Stimulated activated CD8-positive, alpha-beta memory T cell treated with anti-CD3 and anti-CD28 coated beads, Interleukin-4, amount 100 ng/mL, for 24 hours (primary cell): ENCODE data around the gene HOXC12.

Experiments used
- DNase-seq: peaks from one replicate; pipeline ENCODE4 v3.0.0-alpha.2; 2020; ENCODE audit warnings: low read depth

Gene HOXC12

DNA sequence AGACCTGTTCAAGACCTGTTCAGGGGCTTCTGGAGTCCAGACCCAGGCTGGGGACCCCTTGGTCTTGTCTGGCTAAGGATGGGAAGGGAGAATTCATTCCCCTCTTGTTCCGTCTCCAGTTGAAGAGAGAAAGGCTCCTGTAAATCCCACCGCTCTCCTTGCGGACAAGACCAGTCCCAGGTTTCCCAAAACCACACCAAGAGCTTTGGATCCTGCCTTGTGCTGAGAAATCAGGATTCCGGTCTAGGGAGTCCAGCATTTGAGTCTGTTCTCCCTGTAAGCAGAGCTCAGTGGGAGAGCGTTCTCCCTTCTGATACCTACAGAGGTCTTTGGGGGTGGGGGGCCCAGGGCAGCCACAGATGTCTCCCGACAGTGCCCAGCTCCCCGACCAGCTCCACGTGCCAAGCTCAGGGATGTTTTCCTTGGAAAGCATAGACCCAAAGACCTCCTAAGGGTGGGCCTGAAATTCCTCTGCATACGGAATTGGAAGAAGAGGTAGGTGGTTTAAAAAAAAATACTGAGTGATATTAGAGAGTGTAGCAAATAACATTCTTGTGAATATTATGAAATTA, 14.2 kb upstream of the HOXC12 start:
- DNase-seq = no peak

DNA sequence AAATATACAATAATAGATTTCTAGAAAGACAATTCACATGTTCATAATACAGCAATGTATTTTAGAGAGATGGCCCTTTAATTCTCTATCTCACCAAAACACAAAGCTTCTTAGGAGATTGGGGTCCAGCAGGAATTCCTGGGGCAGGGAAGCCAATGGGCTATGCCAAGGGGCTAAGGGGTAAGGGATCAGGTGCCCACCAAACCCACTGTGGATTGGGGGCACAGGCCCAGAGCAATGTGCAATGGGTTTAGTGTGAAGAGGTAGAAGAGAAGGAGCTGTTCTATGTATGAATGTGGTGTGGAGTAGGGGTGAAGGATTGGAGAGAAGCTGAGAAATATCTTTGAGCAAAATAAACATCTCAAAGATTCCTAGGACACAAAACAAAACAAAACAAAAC, 13.5 kb upstream of the HOXC12 start:
- no peak for DNase-seq

GRCh38 chr12:53941750-53942149, 13.0 kb upstream of the HOXC12 start:
- no peak for DNase-seq

DNA sequence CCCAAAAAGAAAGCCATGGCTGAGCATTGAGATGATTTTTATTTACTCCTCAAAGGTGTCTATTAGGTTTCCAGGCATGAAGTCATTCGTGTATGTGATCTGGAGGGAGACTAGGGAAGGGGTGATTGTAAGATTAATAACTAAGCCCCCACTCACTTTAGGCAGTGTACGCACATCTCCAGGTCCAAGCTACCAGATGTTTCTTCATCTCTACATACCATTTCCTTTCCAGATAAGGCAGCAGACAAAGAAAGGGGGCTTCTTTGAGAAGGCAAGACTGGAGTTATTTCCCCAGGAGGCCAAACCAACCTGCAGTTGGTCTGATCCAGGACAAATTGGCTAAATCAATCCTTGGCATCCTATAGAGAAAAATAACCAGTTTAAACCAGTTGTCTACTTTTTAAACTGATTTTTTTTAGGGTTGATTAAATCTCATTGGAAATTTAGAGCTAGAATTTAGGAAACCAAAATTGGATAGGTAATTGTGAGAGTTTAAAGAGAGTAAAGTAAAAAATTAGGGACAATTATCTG, 12.2 kb upstream of the HOXC12 start:
- no peak for DNase-seq

DNA sequence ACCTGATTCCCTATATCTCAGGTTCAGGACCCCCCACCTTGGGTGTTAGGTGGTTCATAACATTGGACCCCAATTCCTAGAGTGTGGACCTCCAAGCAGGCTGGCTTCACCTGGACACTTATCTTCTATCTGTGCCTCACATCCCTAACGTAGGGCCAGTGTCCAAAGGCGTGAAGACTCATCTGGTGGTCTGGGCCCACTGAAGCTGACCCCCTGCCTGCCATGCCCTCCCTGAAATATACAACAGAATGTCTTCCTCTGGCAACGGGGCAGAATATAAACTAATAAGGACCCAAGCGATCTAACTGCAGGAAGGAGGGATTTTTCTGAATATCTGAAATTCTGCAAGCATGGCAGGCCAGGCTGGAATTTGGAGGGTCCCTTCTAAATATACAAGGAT, 10.5 kb upstream of the HOXC12 start:
- no peak for DNase-seq

- DNase-seq = no peak
Observed at GRCh38 chr12:53944907-53945847, 9.5 kb upstream of the HOXC12 start.

DNA sequence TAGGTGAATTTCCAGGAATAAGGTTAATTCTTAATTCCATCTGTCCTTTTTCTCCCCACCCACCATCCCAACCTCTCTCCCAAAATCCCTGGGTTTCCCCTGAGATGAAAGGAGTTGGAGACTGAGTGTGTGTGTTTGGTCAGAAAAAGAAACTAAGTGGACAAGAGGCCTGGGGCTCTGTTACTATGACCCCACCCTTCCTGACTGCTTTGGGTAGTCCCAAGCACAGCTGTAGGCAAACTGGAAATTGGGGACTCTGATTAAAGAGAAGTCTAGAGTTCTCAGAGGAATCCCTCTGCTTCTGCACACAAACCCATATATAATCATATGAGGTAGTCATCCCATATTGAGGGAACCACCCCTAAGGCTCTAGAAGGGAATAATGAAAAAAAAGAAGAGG, 7.0 kb upstream of the HOXC12 start:
- DNase-seq = no peak

- no peak for DNase-seq
Observed at GRCh38 chr12:53948650-53949593, 5.8 kb upstream of the HOXC12 start.

- no peak for DNase-seq
Observed at GRCh38 chr12:53949631-53950436, 4.9 kb upstream of the HOXC12 start.

DNA sequence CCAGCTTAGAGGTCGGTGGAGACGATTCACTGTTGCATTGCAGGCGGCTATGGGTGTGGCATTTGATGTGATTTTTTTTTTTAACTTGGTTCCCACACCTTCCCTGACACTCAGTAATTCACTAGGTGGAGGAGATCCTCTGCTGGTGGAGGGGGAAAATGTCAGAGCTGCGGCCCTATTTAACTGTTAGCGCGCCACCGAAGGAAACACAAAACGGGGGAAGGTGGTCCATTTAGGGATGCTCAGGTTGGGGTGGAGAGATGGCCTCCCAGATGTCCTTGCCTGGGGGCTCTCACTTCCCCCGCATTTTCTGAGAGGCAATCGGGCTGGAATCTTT, 4.3 kb upstream of the HOXC12 start:
- DNase-seq = no peak

- no peak for DNase-seq
Observed at GRCh38 chr12:53950789-53951576, 3.7 kb upstream of the HOXC12 start.

GRCh38 chr12:53951577-53952334, 2.9 kb upstream of the HOXC12 start:
- no peak for DNase-seq

GRCh38 chr12:53952335-53952694, 2.4 kb upstream of the HOXC12 start:
- DNase-seq = no peak

DNA sequence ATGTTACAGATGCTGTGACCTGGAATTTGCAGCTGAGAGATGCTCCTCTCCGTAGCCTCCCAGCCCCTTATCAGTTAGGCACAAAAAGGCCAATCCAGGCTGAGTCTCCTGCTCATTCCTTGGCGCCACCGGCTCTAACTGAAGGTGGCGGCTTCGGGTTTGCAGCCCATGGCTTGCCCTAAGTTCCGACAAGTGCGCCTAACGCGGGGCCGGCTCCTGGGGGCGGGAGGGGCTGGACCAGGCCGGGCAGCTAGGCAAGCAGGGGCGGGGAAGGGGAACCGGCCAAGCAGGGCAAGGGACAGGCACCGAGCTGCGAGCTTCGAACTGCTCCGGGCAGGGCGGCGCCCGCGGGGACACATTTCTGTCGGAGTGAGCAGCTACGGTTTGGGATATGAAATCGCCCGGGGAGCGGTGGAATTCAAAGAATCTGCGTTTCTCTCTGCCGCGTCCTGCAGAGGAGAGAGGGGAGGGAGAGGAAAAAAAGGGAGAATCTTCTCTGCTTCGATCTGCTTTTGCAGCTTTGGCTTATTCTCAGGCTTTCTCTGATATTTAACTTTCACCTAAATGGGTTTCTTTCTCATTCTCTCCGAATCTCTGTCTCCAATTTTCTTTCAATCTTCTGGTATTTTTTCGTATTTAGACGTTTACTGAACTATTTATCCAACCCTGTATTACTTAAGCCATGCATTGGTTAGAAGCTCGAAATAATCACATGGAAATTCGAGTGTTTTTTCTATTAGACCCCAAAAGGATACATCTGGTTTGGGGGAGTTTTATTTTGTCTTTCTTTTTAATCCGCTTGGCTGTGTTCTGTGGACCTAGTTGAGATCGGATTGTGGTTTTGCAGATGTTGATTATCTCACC, 1.6 kb upstream of the HOXC12 start:
- no peak for DNase-seq

- no peak for DNase-seq
Observed at GRCh38 chr12:53953831-53954693, 641 bp upstream of the HOXC12 start.

GRCh38 chr12:53955036-53955775, 503 bp downstream of the HOXC12 start:
- no peak for DNase-seq

DNA sequence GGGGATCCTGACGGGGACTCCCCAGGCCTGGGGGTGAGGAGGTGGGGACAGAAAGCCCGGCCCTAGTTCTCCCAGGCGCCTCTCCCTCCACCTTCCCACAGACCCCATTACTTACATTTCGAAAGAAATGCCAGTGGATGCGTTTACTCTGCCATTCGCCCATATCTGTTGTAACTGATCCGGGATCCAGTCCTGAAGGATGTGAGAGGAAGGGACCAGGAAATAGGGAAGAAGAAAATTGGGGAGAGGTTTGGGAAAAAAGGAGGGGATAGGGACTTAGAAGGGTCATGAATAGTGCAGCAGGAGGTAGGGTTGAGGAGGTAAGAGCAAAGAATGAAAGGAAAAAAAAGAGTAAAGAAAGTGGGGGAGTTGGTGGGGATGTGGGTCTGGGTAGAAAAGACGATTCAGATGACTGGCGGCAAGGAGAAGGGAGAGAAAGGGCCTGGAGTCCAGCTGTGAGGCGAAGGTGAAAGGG, 1.1 kb downstream of the HOXC12 start:
- DNase-seq = no peak
